ENCODE results near the gene PLK1. TPM values are rescaled to one million over a fixed set of nuclear protein-coding genes. Genes with fewer than 3 reads are reported as not detected.
A peak's percentile ranks its signal among the peaks of the same experiment; 100 is the strongest.

Gene PLK1
- total RNA-seq, 2 donors from 2014 or later = 76.7 to 118 TPM

GRCh38 chr16:23634461-23635036 is 44.1 kb upstream of the PLK1 start:
- Mint-ChIP-seq H3K9me3 (no peaks in the 10 kb centered on the region), H3K27me3 (ENCODE audit: insufficient read depth) (no peaks in the 10 kb centered on the region), H3K27ac (no peak overlapping the region), H3K36me3 (ENCODE audit: low read depth) (peaks cover 48% of the 10 kb centered on the region), H3K4me3 (no peak overlapping the region), H3K4me1 (peaks cover 3% of the 10 kb centered on the region)
- no peak for TF ChIP-seq CTCF (conservative IDR thresholded peaks at IDR 0.05)
- no peak for DNase-seq
- Histone ChIP-seq H3K4me1 (ENCODE audit: control insufficient read depth, insufficient read depth, low read length) (peaks cover 10% of the 10 kb centered on the region), H3K4me3 (ENCODE audit: low read length) (no peak overlapping the region), H3K36me3 (ENCODE audit: control insufficient read depth, insufficient read depth, low read length) (peaks cover 58% of the 10 kb centered on the region), H3K9me3 (ENCODE audit: control insufficient read depth, low read length) (no peaks in the 10 kb centered on the region), H3K27me3 (ENCODE audit: control insufficient read depth, insufficient read depth, low read length, poor library complexity, severe bottlenecking) (no peaks in the 10 kb centered on the region), H3K27ac (ENCODE audit: low read depth, low read length) (no peak overlapping the region), H3K9ac (ENCODE audit: extremely low read depth, low read length, poor library complexity, severe bottlenecking) (no peak overlapping the region)
- WGBS, 2 experiments (ENCODE audit: insufficient coverage in 1 of 2, insufficient read length in 1 of 2) = 96 to 100% methylated on average over 2 to 4 of the region's 4 CpGs

- Mint-ChIP-seq H3K4me3 (no peak overlapping the region), H3K4me1 (peaks cover 8% of the 10 kb centered on the region), H3K36me3 (ENCODE audit: low read depth) (peaks cover 39% of the 10 kb centered on the region), H3K27ac (no peak overlapping the region), H3K9me3 (no peaks in the 10 kb centered on the region), H3K27me3 (ENCODE audit: insufficient read depth) (no peaks in the 10 kb centered on the region)
- TF ChIP-seq CTCF (conservative IDR thresholded peaks at IDR 0.05) = peak; percentile 56
- no peaks in the 10 kb centered on the region for H3K9me3 ChIP-seq (ENCODE audit: control insufficient read depth, low read length)
- H3K4me3 ChIP-seq (ENCODE audit: low read length) = no peak overlapping the region
- no peaks in the 10 kb centered on the region for H3K27me3 ChIP-seq (ENCODE audit: control insufficient read depth, insufficient read depth, low read length, poor library complexity, severe bottlenecking)
- no peak overlapping the region for H3K27ac ChIP-seq (ENCODE audit: low read depth, low read length)
- H3K9ac ChIP-seq (ENCODE audit: extremely low read depth, low read length, poor library complexity, severe bottlenecking) = no peak overlapping the region
- H3K4me1 ChIP-seq (ENCODE audit: control insufficient read depth, insufficient read depth, low read length) = peaks cover 10% of the 10 kb centered on the region
- peaks cover 46% of the 10 kb centered on the region for H3K36me3 ChIP-seq (ENCODE audit: control insufficient read depth, insufficient read depth, low read length)
- DNase-seq = no peak
Measured at GRCh38 chr16:23635958-23636357, 42.7 kb upstream of the PLK1 start.

- Mint-ChIP-seq H3K9me3 (no peaks in the 10 kb centered on the region), H3K27me3 (ENCODE audit: insufficient read depth) (no peaks in the 10 kb centered on the region), H3K4me3 (peak overlapping the region; percentile 99), H3K4me1 (peaks cover 15% of the 10 kb centered on the region), H3K36me3 (ENCODE audit: low read depth) (peaks cover 24% of the 10 kb centered on the region), H3K27ac (peak overlapping the region; percentile 88)
- WGBS, 2 experiments (ENCODE audit: insufficient coverage in 1 of 2, insufficient read length in 1 of 2) = 0% methylated on average over 1 to 4 of the region's 8 CpGs
- Histone ChIP-seq H3K4me1 (ENCODE audit: control insufficient read depth, insufficient read depth, low read length) (peaks cover 9% of the 10 kb centered on the region), H3K36me3 (ENCODE audit: control insufficient read depth, insufficient read depth, low read length) (peaks cover 30% of the 10 kb centered on the region), H3K27ac (ENCODE audit: low read depth, low read length) (no peak overlapping the region), H3K9ac (ENCODE audit: extremely low read depth, low read length, poor library complexity, severe bottlenecking) (peak overlapping the region; percentile 86), H3K9me3 (ENCODE audit: control insufficient read depth, low read length) (no peaks in the 10 kb centered on the region), H3K4me3 (ENCODE audit: low read length) (peak overlapping the region; percentile 94), H3K27me3 (ENCODE audit: control insufficient read depth, insufficient read depth, low read length, poor library complexity, severe bottlenecking) (no peaks in the 10 kb centered on the region)
- DNase-seq = peak; percentile 58
- TF ChIP-seq CTCF (conservative IDR thresholded peaks at IDR 0.05) = no peak
Measured at GRCh38 chr16:23640615-23640930, 38.1 kb upstream of the PLK1 start.
